Heart left ventricle (tissue), 13 donors: ENCODE data around the gene ENKD1.

ENCODE experiments used
- POLR2A ChIP-seq, 2 donors: fragments of 450-650 bp; IDR thresholded peaks; one replicate each; pipeline ENCODE4 v1.6.1; 2017; ENCODE audit warnings: antibody characterized with exemption in 2 of 2, mild to moderate bottlenecking in 2 of 2, moderate library complexity in 2 of 2
- TF ChIP-seq, protein P1 (sequence below), 12 donors: fragments of 200-600 bp; sonication (generic) in 4 of 12; IDR thresholded peaks; one replicate each; pipeline versions ENCODE4 v1.5.0 to v1.8.0; 2018 to 2022; ENCODE audit warnings: antibody characterized with exemption in 12 of 12, mild to moderate bottlenecking in 5 of 12
- donor health status: ischemic (EF 13 %, LVEDD 7.1; RV severe dilation, severe dysfunction).
- donor health status: DM: no; HTN: yes; CAD: no.
- donor health status: DM: no; HTN: no; CAD: no.
- donor health status: ischemic (EF 25% LVEDD 6.9; RV normal size, moderate dysfunction).
- donor health status: ischemic (EF 25% LVEDD 5.7; RV mildly dilated, moderate dysfunction).
- donor health status: ischemic (EF 35%, LVEDD 5.7; RV mildly dilated, moderate dysfunction).
- donor health status: nonischemic (EF 11% LVEDD 7.7; RV severe dilation, severe dysfunction).
- donor health status: DM: yes; HTN: yes; CAD: no.
- donor health status: PGD.
- donor health status: ischemic (EF 29% LVEDD 5.4; RV normal size, mild dysfunction).
- donor health status: nonischemic (EF 23%, LVEDD 6.1; RV moderate dilation, normal function).

DNA sequence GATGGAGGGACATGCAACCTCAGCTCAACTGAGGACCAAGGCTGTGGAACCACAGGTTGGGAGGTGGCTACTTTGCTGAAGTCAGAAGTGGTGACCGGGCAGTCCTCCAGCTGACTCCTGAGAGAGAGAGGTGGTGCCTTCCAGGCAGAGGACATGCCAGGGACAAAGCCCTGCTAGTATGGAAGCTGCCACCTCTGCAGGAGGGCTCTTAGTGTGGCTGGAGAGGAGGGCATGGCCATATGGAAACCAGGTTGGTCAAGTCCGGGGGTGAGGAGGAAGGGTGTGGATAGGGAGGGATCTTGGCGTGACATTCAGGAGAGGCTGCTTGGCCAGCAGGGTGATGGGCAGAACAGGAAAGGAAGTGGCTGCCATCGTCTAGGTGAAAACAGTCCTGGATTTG is 5.8 kb upstream of the ENKD1 start:
- no peak for TF ChIP-seq POLR2A (IDR thresholded peaks at IDR 0.05)
- TF ChIP-seq, protein P1, sequence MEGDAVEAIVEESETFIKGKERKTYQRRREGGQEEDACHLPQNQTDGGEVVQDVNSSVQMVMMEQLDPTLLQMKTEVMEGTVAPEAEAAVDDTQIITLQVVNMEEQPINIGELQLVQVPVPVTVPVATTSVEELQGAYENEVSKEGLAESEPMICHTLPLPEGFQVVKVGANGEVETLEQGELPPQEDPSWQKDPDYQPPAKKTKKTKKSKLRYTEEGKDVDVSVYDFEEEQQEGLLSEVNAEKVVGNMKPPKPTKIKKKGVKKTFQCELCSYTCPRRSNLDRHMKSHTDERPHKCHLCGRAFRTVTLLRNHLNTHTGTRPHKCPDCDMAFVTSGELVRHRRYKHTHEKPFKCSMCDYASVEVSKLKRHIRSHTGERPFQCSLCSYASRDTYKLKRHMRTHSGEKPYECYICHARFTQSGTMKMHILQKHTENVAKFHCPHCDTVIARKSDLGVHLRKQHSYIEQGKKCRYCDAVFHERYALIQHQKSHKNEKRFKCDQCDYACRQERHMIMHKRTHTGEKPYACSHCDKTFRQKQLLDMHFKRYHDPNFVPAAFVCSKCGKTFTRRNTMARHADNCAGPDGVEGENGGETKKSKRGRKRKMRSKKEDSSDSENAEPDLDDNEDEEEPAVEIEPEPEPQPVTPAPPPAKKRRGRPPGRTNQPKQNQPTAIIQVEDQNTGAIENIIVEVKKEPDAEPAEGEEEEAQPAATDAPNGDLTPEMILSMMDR (IDR thresholded peaks at IDR 0.05) = no peak
